Measurements from ENCODE around the gene SERPINB4. TPM values are rescaled to one million over a fixed set of nuclear protein-coding genes. Genes with fewer than 3 reads are reported as not detected.

Gene SERPINB4
- total and polyA plus RNA-seq, 4 donors = not detected

DNA sequence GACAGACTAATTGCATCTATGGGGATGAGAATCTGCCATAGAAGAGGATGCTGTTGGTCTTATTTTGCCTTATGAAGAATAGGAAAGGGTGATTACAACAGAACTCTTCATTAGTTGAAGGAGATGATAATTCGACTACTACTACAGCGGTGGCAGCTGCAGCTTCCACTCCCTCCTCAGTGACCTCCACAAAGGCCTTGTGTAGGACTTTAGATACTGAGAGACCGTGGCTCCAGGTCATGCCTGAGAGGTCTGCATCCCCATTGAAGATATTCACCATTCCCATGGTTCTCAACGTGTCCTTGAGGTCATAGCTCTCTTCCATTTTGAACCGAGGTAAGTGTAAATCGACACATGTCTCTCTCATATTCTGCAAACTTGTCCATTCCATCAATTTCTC lies 6.4 kb downstream of the SERPINB4 start:
- Histone ChIP-seq H3K36me3 (ENCODE audit: control insufficient read depth, insufficient read depth, low read length) (no peaks in the 10 kb centered on the region), H3K4me3 (ENCODE audit: low read depth, low read length) (no peak overlapping the region), H3K27me3 (ENCODE audit: control insufficient read depth, insufficient read depth, low read length) (no peaks in the 10 kb centered on the region), H3K27ac (ENCODE audit: low read depth, low read length) (no peak overlapping the region), H3K4me1 (ENCODE audit: control insufficient read depth, insufficient read depth, low read length) (no peaks in the 10 kb centered on the region), H3K9me3 (ENCODE audit: control insufficient read depth, insufficient read depth, low read length) (no peaks in the 10 kb centered on the region)
- WGBS (ENCODE audit: insufficient coverage) = no CpG with 5 or more reads among the region's 6 CpGs
- DNase-seq (ENCODE audit: low read depth in 4 of 6, low spot score in 6 of 6) = no peak

DNA sequence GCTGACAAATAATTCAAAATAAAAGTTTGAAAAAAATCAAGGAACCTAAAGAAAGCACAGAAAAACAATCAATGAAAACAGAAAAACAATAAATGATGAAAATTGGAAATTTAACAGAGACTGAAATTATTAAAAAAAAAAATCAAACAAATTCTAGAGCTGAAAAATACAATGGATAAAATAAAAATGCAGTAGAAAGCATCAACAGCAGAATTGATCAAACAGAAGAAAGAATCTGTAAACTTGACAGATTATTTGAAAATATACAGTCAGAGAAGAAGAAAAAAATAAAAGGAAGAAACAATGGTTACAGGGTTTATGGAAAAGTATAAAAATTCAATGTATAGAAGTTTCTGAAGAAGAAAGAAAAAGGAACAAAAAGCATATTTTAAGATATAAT lies 16.2 kb downstream of the SERPINB4 start:
- H3K36me3 ChIP-seq (ENCODE audit: control insufficient read depth, insufficient read depth, low read length) = no peaks in the 10 kb centered on the region
- H3K27me3 ChIP-seq (ENCODE audit: control insufficient read depth, insufficient read depth, low read length) = no peaks in the 10 kb centered on the region
- H3K4me3 ChIP-seq (ENCODE audit: low read depth, low read length) = no peak overlapping the region
- H3K9me3 ChIP-seq (ENCODE audit: control insufficient read depth, insufficient read depth, low read length) = peaks cover 20% of the 10 kb centered on the region
- no peaks in the 10 kb centered on the region for H3K4me1 ChIP-seq (ENCODE audit: control insufficient read depth, insufficient read depth, low read length)
- DNase-seq (ENCODE audit: low read depth in 4 of 6, low spot score in 6 of 6) = no peak
- no peak overlapping the region for H3K27ac ChIP-seq (ENCODE audit: low read depth, low read length)

DNA sequence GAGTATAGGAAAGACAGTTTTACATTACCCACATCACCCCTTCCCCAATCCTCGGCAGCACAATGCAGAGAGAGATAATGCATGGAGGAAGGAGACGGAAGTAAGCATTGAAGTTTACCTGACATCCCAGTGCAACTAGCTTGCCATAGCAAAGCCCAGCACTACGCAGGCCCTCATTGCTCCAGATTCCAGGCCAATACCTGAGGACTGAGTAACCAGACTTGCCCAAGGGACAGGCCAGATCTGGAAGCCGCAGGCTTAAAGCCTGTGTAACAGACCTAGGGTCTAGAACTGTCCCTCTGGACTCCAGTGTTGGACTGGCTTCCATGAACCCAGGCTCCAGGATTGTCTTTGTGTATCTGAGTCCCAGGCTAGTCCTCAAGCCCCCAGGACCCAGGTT lies 17.6 kb downstream of the SERPINB4 start:
- no peak overlapping the region for H3K4me3 ChIP-seq (ENCODE audit: low read depth, low read length)
- WGBS (ENCODE audit: insufficient coverage) = 78% methylated on average over 3 of the region's 4 CpGs

DNA sequence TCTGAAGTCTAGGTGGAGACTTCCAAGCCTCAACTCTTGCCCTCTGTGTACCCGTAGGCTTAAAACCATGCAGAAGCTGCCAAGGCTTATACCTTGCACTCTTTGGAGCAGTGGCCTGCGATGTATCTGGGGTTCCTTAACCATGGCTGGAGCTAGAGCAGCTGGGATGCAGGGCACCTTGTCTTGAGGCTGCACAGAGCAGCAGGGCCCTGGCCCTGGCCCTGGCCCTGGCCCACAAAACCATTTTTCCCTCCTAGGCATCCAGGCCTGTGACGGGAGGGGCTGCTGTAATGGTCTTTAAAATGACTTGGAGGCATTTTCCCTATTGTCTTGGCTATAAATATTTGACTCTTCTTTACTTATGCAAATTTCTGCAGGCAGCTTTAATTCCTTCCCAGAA lies 19.2 kb downstream of the SERPINB4 start:
- Histone ChIP-seq H3K27ac (ENCODE audit: low read depth, low read length) (no peak overlapping the region), H3K4me1 (ENCODE audit: control insufficient read depth, insufficient read depth, low read length) (no peaks in the 10 kb centered on the region), H3K4me3 (ENCODE audit: low read depth, low read length) (no peak overlapping the region), H3K27me3 (ENCODE audit: control insufficient read depth, insufficient read depth, low read length) (no peaks in the 10 kb centered on the region), H3K9me3 (ENCODE audit: control insufficient read depth, insufficient read depth, low read length) (peaks cover 20% of the 10 kb centered on the region), H3K36me3 (ENCODE audit: control insufficient read depth, insufficient read depth, low read length) (no peaks in the 10 kb centered on the region)
- no peak for DNase-seq (ENCODE audit: low read depth in 4 of 6, low spot score in 6 of 6)
- 90% methylated on average over 2 of the region's 3 CpGs for WGBS (ENCODE audit: insufficient coverage)

More for the DNA sequence above, 17.6 kb downstream of the SERPINB4 start:
- no peaks in the 10 kb centered on the region for H3K36me3 ChIP-seq (ENCODE audit: control insufficient read depth, insufficient read depth, low read length)
- peaks cover 20% of the 10 kb centered on the region for H3K9me3 ChIP-seq (ENCODE audit: control insufficient read depth, insufficient read depth, low read length)
- H3K4me1 ChIP-seq (ENCODE audit: control insufficient read depth, insufficient read depth, low read length) = no peaks in the 10 kb centered on the region
- no peak overlapping the region for H3K27ac ChIP-seq (ENCODE audit: low read depth, low read length)
- no peaks in the 10 kb centered on the region for H3K27me3 ChIP-seq (ENCODE audit: control insufficient read depth, insufficient read depth, low read length)
- DNase-seq (ENCODE audit: low read depth in 4 of 6, low spot score in 6 of 6) = no peak

DNA sequence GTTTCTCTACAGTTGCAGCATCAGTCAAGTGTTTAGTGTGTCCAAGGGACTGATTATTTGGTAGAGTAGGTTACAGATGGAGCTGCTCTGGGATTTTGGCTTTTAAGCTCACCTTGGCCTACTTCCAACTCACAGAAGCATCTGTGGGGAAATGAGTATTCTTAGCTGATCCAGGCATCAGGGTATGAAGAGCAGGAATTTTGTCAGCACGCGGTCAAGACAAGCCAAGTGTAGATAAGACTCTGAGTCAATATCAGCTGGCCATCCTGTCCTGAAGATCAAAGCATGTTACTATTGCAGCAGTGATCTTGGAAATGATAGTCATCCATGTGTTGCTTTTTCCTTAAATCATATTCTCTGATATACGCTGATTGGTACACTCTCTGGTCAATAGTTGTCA lies 24.4 kb downstream of the SERPINB4 start:
- no peaks in the 10 kb centered on the region for H3K4me1 ChIP-seq (ENCODE audit: control insufficient read depth, insufficient read depth, low read length)
- H3K27ac ChIP-seq (ENCODE audit: low read depth, low read length) = no peak overlapping the region
- H3K36me3 ChIP-seq (ENCODE audit: control insufficient read depth, insufficient read depth, low read length) = no peaks in the 10 kb centered on the region
- DNase-seq (ENCODE audit: low read depth in 4 of 6, low spot score in 6 of 6) = no peak
- 100% methylated on average over 3 of the region's 3 CpGs for WGBS (ENCODE audit: insufficient coverage)
- no peaks in the 10 kb centered on the region for H3K27me3 ChIP-seq (ENCODE audit: control insufficient read depth, insufficient read depth, low read length)
- H3K4me3 ChIP-seq (ENCODE audit: low read depth, low read length) = no peak overlapping the region
- peaks cover 4% of the 10 kb centered on the region for H3K9me3 ChIP-seq (ENCODE audit: control insufficient read depth, insufficient read depth, low read length)

DNA sequence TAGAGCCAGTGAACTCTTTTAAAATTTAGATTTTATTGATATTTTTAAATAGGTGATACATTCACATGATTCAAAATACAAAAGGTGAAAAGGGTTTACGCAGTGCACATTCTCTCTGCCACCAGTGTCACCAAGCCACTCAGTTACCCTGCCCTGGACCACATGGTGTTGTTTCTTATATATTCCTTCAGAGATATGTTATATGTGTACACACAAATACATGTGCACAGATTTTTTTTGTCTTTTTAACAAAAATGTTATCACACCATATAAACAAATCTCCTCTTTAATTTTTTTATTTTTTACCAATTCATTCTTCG lies 26.2 kb downstream of the SERPINB4 start:
- DNase-seq (ENCODE audit: low read depth in 4 of 6, low spot score in 6 of 6) = no peak
- H3K4me3 ChIP-seq (ENCODE audit: low read depth, low read length) = no peak overlapping the region
- no peak overlapping the region for H3K27ac ChIP-seq (ENCODE audit: low read depth, low read length)
- no peaks in the 10 kb centered on the region for H3K4me1 ChIP-seq (ENCODE audit: control insufficient read depth, insufficient read depth, low read length)
- H3K9me3 ChIP-seq (ENCODE audit: control insufficient read depth, insufficient read depth, low read length) = no peaks in the 10 kb centered on the region
- H3K27me3 ChIP-seq (ENCODE audit: control insufficient read depth, insufficient read depth, low read length) = no peaks in the 10 kb centered on the region
- no CpG with 5 or more reads among the region's 2 CpGs for WGBS (ENCODE audit: insufficient coverage)
- H3K36me3 ChIP-seq (ENCODE audit: control insufficient read depth, insufficient read depth, low read length) = no peaks in the 10 kb centered on the region

DNA sequence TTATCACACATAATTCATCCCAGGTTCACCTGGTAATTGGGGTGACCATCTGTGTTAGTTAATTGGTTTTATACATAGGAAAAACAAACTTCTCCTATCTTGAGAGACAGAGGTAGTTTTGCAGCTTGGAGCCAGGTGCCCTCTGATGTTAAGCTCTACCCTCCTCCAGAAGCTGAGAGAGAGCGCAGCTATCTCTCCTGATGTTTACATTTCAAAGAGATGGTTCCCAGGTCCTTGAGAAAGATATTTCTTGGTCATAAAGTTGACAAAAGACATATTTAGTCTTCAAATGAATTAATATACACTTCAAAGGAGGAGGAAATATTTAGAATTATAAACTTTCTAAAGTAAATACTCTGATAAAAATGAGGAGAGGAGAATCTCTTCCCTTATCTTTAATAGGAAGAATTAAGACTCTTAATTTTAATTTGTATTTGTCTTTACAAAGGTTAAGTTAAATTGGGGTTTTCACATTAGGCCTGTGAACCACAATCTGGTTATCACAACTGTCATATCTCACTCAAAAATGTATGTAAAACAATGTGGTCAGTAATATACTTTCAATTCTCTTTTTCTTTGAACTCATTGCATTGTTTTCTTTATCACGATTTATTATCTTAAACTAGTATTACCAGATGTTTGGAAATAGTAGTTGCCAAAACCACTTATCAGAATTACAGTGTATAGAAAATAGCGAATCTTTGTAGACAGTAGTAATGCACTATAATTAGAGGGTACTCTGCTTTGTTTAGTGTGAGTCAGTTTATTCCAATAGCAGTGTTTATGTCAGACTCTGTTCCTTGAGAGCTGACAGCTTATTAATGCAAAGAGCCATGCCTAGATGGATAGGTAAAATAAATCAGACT lies 26.8 kb downstream of the SERPINB4 start:
- DNase-seq (ENCODE audit: low read depth in 4 of 6, low spot score in 6 of 6) = no peak

DNA sequence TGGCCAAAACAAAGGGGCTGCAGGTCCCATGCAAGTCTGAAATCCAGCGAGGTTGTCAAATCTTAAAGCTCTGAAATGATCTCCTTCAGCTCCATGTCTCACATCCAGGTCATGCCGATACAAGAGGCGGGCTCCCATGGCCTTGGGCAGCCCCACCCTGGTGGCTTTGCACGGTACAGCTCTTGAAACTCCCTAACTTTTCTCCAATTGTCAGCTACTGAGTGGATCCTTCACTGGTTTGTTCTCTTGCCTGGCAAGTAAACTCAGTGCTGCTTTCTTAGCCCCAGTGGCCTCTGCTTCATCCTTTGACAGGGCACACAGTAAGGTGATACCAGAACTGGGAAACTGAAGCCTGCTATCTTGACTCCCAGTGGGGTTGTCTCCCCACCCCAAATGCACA lies 30.6 kb downstream of the SERPINB4 start:
- no peak for DNase-seq (ENCODE audit: low read depth in 4 of 6, low spot score in 6 of 6)
- H3K4me3 ChIP-seq (ENCODE audit: low read depth, low read length) = no peak overlapping the region
- H3K9me3 ChIP-seq (ENCODE audit: control insufficient read depth, insufficient read depth, low read length) = no peaks in the 10 kb centered on the region
- H3K27ac ChIP-seq (ENCODE audit: low read depth, low read length) = no peak overlapping the region
- no peaks in the 10 kb centered on the region for H3K27me3 ChIP-seq (ENCODE audit: control insufficient read depth, insufficient read depth, low read length)
- no peaks in the 10 kb centered on the region for H3K36me3 ChIP-seq (ENCODE audit: control insufficient read depth, insufficient read depth, low read length)
- H3K4me1 ChIP-seq (ENCODE audit: control insufficient read depth, insufficient read depth, low read length) = no peaks in the 10 kb centered on the region
- WGBS (ENCODE audit: insufficient coverage) = 90% methylated on average over 4 of the region's 4 CpGs

More for the DNA sequence above, 26.8 kb downstream of the SERPINB4 start:
- Histone ChIP-seq H3K4me1 (ENCODE audit: control insufficient read depth, insufficient read depth, low read length) (no peaks in the 10 kb centered on the region), H3K36me3 (ENCODE audit: control insufficient read depth, insufficient read depth, low read length) (no peaks in the 10 kb centered on the region), H3K27ac (ENCODE audit: low read depth, low read length) (no peak overlapping the region), H3K27me3 (ENCODE audit: control insufficient read depth, insufficient read depth, low read length) (no peaks in the 10 kb centered on the region), H3K4me3 (ENCODE audit: low read depth, low read length) (no peak overlapping the region), H3K9me3 (ENCODE audit: control insufficient read depth, insufficient read depth, low read length) (no peaks in the 10 kb centered on the region)
- no CpG with 5 or more reads among the region's 3 CpGs for WGBS (ENCODE audit: insufficient coverage)

DNA sequence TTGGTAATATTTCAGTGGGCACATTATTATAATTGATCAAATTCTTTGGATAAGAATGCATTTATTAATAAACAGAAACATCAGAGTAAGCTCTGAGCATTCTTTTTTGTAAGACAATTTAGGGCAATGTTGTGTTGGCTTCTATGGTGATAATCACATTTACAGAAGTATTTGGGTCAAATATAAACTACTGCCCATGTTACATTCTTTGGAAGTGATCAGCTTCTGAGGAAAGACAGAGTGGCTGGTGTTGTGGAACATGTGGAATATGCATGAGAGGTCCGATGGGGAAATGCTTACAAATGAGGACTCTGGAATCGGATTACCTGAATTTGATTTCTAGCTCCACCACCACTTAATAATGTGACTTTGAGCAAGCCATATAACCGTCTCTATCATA lies 37.5 kb downstream of the SERPINB4 start:
- H3K27ac ChIP-seq (ENCODE audit: low read depth, low read length) = no peak overlapping the region
- no peaks in the 10 kb centered on the region for H3K27me3 ChIP-seq (ENCODE audit: control insufficient read depth, insufficient read depth, low read length)
- H3K4me3 ChIP-seq (ENCODE audit: low read depth, low read length) = no peak overlapping the region
- no CpG with 5 or more reads among the region's 3 CpGs for WGBS (ENCODE audit: insufficient coverage)
- DNase-seq (ENCODE audit: low read depth in 4 of 6, low spot score in 6 of 6) = no peak
- H3K36me3 ChIP-seq (ENCODE audit: control insufficient read depth, insufficient read depth, low read length) = no peaks in the 10 kb centered on the region
- H3K4me1 ChIP-seq (ENCODE audit: control insufficient read depth, insufficient read depth, low read length) = no peaks in the 10 kb centered on the region
- no peaks in the 10 kb centered on the region for H3K9me3 ChIP-seq (ENCODE audit: control insufficient read depth, insufficient read depth, low read length)

DNA sequence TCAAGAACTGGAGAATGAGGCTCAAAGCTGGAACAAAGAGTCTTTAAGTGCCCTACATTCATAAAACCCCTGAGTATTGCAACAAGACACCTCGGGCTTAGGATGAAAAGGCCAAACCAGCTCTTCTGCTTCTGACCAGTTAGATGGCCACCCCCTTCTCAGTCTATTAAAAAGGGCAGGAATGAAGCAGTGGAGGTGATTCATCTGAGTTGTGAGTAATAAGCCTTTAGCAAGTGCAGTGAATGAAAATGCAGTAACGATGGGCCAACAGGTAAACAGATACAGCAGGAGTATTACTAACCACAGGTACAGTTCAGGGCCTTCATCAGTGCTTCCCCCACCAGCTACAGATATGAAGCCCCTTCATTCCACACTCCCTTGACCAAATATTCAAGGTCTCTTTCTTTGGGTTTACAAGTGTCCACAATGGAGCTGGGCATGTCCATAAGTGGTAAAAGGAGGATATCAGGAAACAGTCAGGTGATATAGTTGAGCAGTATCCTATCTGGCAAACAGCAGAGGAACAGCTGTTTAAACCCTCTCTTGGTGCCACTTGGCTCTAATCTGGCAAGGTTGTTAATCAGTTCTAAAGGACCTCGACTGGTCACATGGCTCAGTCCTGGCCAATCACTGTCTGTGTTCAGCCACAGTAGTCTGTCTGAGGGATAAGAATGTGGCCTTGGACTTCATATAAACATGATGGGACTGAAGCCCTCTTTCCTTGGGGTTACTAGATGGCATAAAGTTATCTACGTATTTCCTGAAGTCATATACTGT lies 39.1 kb downstream of the SERPINB4 start:
- H3K4me1 ChIP-seq (ENCODE audit: control insufficient read depth, insufficient read depth, low read length) = no peaks in the 10 kb centered on the region
- no peaks in the 10 kb centered on the region for H3K9me3 ChIP-seq (ENCODE audit: control insufficient read depth, insufficient read depth, low read length)
- H3K27me3 ChIP-seq (ENCODE audit: control insufficient read depth, insufficient read depth, low read length) = no peaks in the 10 kb centered on the region
- no peak overlapping the region for H3K4me3 ChIP-seq (ENCODE audit: low read depth, low read length)
- 70% methylated on average over 1 of the region's 4 CpGs for WGBS (ENCODE audit: insufficient coverage)
- H3K36me3 ChIP-seq (ENCODE audit: control insufficient read depth, insufficient read depth, low read length) = no peaks in the 10 kb centered on the region
- H3K27ac ChIP-seq (ENCODE audit: low read depth, low read length) = no peak overlapping the region
- DNase-seq (ENCODE audit: low read depth in 4 of 6, low spot score in 6 of 6) = no peak
